Stimulated activated CD4-positive, alpha-beta T cell treated with anti-CD3 and anti-CD28 coated beads, Interleukin-15, amount 100 ng/mL, for 1 hour (primary cell): Measurements from ENCODE around the gene DACT2.
"Not testable (repeated sequence)": the region's sequence is repeated elsewhere in the genome, so short reads cannot be mapped to it uniquely, and the experiment has no call there.

Experiments used
- DNase-seq, 2 donors: peaks; one replicate each; pipeline ENCODE4 v3.0.0-alpha.2; 2020; ENCODE audit warnings: low read depth in 1 of 2, low spot score in 1 of 2

Gene DACT2

GRCh38 chr6:168304752-168305015 lies 14.9 kb downstream of the DACT2 start:
- no peak for DNase-seq

DNA sequence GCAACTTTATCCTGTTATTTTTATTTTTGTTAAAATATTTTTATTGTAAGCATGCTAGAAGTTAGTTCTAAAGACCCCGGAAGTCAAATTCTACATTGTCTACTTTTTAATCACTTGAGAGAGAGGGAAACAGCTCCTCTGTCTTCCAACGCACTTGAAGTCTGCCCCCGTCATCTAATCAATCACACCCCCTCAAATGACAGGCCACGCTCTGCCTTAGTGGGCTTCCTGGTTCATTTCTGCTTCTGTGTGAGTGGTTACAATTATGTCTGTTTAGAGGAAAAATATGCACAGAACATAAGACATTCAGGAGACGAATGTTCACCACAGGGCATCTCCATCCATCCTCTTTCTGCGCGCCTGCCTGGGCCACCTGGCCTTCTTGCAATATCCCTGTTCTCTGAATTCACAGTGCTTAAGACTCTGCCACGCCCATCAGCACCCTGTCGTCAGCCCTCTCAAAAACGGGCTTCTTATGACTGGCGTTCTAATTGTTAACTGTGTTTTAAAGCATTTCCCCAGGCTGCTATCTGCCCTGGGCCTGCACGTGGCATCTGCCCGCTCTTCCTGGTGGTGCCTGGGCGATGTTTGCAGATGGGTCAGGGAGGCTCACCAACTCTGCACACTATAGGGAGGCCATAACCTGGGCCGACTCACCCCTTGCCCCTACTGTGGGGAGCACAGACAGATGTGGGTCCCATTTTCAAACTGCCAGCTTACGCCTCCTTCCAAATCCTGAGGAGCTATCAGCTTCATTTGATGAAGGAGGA lies 15.4 kb downstream of the DACT2 start:
- no peak for DNase-seq

- no peak for DNase-seq
Measured at GRCh38 chr6:168302534-168302933, 17.0 kb downstream of the DACT2 start.

DNA sequence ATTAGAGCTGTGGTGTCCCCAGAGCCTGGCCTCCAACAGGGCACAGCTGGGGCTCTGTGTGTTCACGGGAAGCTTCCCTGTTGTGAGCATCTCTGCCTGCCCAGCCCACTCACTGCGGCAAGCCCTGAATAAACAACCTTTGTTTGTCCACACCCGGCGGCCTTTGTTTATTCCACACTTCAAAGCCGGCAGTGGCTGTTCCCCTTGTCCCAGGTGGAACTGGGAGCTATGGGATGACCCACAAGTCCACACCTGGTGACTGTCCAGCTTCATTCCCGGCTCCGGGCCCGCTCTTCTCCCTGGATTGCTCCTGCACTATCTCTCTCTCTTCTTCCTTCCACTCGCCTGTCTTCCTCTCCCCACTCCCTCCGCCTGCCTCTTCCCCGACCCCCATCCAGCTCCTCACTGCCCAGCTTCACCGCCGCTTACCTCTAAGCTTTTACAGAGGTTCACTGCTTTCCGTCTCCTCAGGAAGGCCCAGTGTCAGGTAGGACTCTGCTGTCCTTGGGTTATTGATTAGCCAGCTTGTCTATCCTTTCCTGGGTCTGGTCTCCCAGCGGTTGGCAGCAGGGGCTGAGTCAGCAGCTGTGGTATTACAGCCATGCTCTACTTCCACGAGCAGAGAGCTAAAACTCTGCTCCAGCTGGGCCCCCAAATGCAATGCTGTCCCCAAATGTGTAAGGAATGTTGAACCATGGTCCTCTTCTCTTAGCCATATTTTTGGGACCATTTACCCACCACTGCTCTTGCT lies 17.8 kb downstream of the DACT2 start:
- no peak for DNase-seq

DNA sequence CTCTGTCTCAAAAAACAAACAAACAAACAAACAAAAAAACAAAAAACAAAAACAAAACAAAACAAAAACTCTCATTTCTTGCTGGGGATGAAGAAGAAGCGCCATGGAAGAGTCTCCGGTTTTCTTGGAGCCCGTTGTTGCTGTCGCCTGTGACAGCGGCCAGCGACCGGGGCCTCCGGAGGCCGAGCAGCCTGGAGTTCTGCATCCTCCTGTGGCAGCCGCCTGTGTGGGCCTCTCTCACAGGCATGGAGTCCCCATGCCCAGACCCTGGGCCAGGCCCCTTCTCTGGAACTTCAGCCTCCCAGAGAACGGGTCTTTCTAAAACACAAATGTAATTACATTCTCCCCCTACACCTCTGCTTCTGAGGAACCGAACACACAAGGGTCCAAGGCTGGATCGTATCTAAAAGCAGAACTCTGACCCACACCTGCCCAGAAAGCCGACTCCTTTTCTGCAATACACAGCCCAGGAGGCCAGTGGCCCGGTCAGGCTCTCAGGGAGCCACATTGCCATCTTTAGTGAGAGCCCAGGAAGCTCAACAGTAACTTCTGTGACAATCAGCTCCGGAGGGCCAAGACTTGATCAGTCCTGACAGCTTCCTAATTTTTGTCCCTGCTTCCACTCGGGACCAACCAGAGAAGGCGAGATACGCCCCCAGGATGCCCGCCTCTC lies 18.5 kb downstream of the DACT2 start:
- no peak for DNase-seq

- no peak for DNase-seq
Measured at GRCh38 chr6:168299541-168300511, 19.8 kb downstream of the DACT2 start.

DNA sequence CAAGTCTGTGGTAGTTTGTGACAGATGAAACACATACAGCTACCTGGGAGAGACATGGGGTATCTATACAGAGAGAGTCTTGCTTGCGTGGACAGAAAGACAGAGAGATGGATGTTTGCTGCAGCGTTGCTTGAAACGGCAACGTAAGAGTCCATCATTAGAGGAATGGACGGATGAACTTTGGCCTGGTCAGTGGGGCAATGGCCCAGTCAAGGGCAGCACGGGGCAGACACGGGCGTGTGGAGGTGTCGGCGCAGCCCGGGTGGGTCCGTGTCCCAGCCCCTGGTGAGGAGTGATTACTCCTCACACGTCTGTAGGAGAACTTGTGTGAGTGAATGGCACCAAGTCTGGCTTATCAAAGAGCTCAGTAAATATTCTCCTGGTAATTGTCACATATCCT lies 21.9 kb downstream of the DACT2 start:
- no peak for DNase-seq

- no peak for DNase-seq
Measured at GRCh38 chr6:168294901-168295300, 24.7 kb downstream of the DACT2 start.

DNA sequence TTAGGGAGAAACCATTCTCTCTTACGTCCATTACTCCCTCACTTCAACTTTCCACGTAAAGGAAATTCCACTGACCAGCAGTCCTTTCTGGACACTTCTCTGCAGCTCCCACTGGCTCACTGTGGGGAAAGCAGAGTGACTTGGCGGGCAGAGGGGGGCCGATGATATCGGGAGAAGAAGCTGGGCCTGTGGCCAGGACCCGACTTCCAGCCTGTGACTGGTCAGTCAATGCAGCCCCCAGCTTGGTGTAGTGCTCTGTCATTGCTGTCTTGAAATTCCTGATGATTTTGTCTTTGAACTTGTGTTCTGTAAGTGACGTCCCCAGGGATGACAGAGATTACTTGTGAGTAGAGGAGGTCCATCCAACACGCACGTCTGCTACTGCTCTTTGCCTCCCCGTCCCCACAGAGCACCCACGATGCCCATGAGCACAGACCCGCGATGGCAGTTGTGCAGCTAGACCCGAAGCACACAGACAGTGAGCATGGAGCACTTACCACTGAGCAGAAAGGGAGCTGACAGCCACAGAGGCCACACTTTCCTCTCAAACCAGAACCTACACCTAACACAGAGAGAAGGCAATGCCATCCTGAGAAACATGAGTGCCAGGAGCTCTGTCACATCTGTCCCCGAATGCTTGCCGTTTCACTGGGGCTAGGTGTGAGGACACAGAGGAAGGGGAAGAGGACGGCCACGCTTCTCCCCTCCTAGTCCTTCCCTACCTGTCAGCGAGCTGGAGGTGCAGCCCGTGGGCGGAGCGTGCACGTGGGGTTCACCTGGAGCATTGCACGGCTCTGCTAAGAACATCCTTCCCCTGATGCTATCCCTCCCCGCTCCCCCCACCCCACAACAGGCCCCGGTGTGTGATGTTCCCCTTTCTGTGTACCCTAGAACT lies 25.7 kb downstream of the DACT2 start:
- no peak for DNase-seq

- no peak for DNase-seq
Measured at GRCh38 chr6:168292826-168293225, 26.8 kb downstream of the DACT2 start.

DNA sequence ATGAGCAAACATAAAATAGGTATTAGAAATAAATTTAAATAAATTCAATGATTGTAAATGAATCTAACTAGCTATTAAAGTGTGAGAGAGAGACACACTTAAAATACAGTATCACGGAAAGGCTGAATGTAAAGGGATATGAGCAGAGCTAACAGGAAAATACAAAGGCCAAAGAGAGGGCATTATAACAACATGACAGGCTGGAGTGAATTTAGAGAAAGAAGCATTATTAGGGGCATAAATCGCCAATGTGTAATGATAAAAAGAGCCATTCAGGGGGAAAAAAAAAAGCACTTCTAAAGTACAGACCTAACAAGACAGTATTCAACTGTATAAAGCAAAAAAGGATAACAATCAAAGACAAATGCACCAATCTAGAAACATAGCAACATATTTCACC lies 28.1 kb downstream of the DACT2 start:
- no peak for DNase-seq

- no peak for DNase-seq
Measured at GRCh38 chr6:168290095-168290494, 29.5 kb downstream of the DACT2 start.

GRCh38 chr6:168289571-168289962 lies 30.0 kb downstream of the DACT2 start:
- no peak for DNase-seq

- no peak for DNase-seq
Measured at GRCh38 chr6:168288781-168289570, 30.6 kb downstream of the DACT2 start.

DNA sequence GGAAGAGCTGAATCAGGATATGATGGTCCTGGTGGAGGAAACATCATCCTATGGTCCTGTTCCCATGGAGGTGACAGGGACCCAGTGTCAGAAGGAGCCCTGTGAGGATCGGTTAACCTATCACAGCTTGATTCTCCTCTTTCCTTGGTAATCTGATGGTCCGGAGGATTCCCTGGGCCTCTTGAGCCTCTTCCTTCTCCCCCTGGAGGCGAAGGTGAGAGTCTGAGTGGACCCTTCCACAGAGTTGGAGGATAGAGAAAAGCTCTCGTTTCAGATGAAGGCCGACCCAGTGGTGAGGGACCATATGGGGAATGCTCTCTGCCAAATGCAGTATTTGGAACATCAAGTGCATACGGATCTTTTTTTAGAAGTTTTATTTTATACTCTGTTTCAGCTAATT lies 32.1 kb downstream of the DACT2 start:
- not testable (repeated sequence) for DNase-seq

- not testable (repeated sequence) for DNase-seq
Measured at GRCh38 chr6:168286771-168287446, 32.7 kb downstream of the DACT2 start.

GRCh38 chr6:168286116-168286515 lies 33.5 kb downstream of the DACT2 start:
- DNase-seq: no peak

DNA sequence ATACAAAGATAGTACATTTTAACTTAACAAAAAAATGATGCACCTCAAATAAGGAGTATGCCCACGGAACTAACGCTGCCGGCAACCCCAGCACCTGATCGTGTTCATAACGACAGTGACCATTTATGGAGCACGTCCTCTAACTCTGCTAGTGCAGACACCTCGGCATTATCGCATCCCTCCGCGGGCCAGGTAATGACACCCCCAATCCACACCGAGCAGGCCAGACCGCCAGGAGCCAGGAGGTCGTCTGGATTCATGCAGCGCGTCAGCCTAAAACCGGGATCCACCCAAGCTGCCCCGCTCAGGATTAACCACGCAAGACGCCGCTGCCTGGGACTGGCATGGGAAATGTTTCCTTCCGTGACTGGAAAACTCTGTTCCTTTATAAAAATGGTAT lies 34.1 kb downstream of the DACT2 start:
- no peak for DNase-seq

- DNase-seq: no peak
Measured at GRCh38 chr6:168284187-168284586, 35.4 kb downstream of the DACT2 start.
